A549 (cell line): Measurements from ENCODE around the gene CADM1.

Source experiments
- HDAC2 ChIP-seq: fragments of 200-600 bp; sonication (generic); IDR thresholded peaks from 2 replicates; pipeline ENCODE4 v1.6.1; 2016
- JUNB ChIP-seq: fragments of >200 bp; sonication (Bioruptor Twin); formaldehyde crosslinking; IDR thresholded peaks from 2 replicates; pipeline ENCODE4 v1.6.1; 2016
- POLR2A ChIP-seq: IDR thresholded peaks from 2 replicates; pipeline ENCODE4 v1.6.1; 2012; ENCODE audit warnings: mild to moderate bottlenecking, low read length
- TF ChIP-seq, protein P1 (sequence below): IDR thresholded peaks from 2 replicates; pipeline ENCODE4 v1.6.1; 2012
- TF ChIP-seq, protein P2 (sequence below): fragments of >200 bp; sonication (Bioruptor Twin); formaldehyde crosslinking; IDR thresholded peaks from 3 replicates; pipeline ENCODE4 v1.5.1; 2016

DNA sequence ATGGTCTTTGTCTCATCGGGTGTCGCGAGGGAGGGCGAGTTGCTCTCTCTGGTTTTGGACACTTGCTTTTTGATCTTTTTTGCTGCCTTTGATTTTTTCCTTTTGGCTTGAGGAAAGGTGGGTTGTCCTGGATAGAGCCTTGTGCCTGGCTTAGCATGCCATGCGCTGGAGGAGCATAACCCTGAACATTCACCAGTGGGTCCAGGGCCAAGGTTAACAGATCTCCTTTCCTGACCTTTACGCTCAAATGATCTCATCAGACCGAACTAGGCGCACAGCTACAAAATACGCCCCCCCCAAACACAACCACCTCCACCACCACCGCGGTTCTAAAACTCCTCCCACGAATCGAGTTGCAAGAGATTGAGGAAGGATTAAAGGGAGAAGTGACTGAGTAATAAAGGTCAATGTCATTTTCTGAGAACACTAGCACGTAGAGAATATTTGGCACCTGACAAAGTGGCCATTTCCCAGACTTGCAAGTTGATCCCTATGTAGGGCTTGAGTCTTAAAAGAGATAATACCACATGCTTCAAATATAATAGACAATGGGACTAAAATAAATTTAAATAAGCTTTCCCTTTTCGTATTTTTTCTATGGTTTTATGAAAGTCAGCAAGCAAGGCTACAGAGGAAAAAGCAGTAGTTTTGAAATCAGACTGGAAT is 48.7 kb upstream of the CADM1 start:
- TF ChIP-seq, protein P1, sequence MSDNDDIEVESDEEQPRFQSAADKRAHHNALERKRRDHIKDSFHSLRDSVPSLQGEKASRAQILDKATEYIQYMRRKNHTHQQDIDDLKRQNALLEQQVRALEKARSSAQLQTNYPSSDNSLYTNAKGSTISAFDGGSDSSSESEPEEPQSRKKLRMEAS, result no peak
- TF ChIP-seq, protein P2, sequence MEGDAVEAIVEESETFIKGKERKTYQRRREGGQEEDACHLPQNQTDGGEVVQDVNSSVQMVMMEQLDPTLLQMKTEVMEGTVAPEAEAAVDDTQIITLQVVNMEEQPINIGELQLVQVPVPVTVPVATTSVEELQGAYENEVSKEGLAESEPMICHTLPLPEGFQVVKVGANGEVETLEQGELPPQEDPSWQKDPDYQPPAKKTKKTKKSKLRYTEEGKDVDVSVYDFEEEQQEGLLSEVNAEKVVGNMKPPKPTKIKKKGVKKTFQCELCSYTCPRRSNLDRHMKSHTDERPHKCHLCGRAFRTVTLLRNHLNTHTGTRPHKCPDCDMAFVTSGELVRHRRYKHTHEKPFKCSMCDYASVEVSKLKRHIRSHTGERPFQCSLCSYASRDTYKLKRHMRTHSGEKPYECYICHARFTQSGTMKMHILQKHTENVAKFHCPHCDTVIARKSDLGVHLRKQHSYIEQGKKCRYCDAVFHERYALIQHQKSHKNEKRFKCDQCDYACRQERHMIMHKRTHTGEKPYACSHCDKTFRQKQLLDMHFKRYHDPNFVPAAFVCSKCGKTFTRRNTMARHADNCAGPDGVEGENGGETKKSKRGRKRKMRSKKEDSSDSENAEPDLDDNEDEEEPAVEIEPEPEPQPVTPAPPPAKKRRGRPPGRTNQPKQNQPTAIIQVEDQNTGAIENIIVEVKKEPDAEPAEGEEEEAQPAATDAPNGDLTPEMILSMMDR, result no peak
- TF ChIP-seq JUNB (no peak), HDAC2 (no peak), POLR2A (no peak)
